CD14-positive monocyte (primary cell): ENCODE data around the gene IVL. TPM values are rescaled to one million over a fixed set of nuclear protein-coding genes. Genes with fewer than 3 reads are reported as not detected.

Experiments used
- DNase-seq, 3 donors: peaks; one replicate each; pipeline ENCODE4 v3.0.0-alpha.2; 2011 to 2022
- H2AFZ ChIP-seq: 2 replicates; pipeline ENCODE4 v1.6.0; 2012; ENCODE audit warnings: mild to moderate bottlenecking, low read depth, low read length, inconsistent platforms; ENCODE audit not compliant: insufficient read depth, poor library complexity, severe bottlenecking
- H3K27ac ChIP-seq, 2 donors: 1 replicate in 1 of 2; 2 replicates in 1 of 2; pipeline ENCODE4 v1.5.1; 2012 to 2013; ENCODE audit warnings: low read length in 2 of 2, control low read depth in 1 of 2, inconsistent platforms in 1 of 2, low read depth in 1 of 2, mild to moderate bottlenecking in 1 of 2
- H3K27me3 ChIP-seq, 2 donors: one replicate each; pipeline versions ENCODE4 v1.6.0 to v1.6.1; 2011 to 2013; ENCODE audit warnings: low read length in 2 of 2; ENCODE audit not compliant: control insufficient read depth in 2 of 2, insufficient read depth in 2 of 2
- H3K36me3 ChIP-seq, 2 donors: replicated peaks in 1 of 2; 1 replicate in 1 of 2; 2 replicates in 1 of 2; pipeline versions ENCODE4 v1.5.1 to v1.6.1; 2012 to 2013; ENCODE audit warnings: low read length in 2 of 2, control low read depth in 1 of 2, inconsistent platforms in 1 of 2, mild to moderate bottlenecking in 1 of 2; ENCODE audit not compliant: insufficient read depth in 2 of 2, control insufficient read depth in 1 of 2
- H3K4me1 ChIP-seq, 2 donors: 1 replicate in 1 of 2; 2 replicates in 1 of 2; pipeline versions ENCODE4 v1.5.1 to v1.6.1; 2012 to 2013; ENCODE audit warnings: low read length in 2 of 2, control low read depth in 1 of 2, inconsistent platforms in 1 of 2, mild to moderate bottlenecking in 1 of 2, moderate library complexity in 1 of 2; ENCODE audit not compliant: insufficient read depth in 2 of 2, control insufficient read depth in 1 of 2
- H3K4me2 ChIP-seq: replicated peaks from 2 replicates; pipeline ENCODE3; 2012; ENCODE audit warnings: low read length, moderate library complexity, mild to moderate bottlenecking; ENCODE audit not compliant: poor library complexity, severe bottlenecking; ENCODE audit errors: extremely low read depth
- H3K4me3 ChIP-seq, 3 experiments: fragments of 200-600 bp in 1 of 3; sonication (generic) in 1 of 3; replicated peaks in 1 of 3; 1 replicate in 2 of 3; 2 replicates in 1 of 3; pipeline ENCODE4 v1.5.1; 2011 to 2013; ENCODE audit warnings: low read length in 3 of 3, mild to moderate bottlenecking in 3 of 3, control low read depth in 2 of 3, low read depth in 2 of 3, inconsistent platforms in 1 of 3, moderate library complexity in 1 of 3
- H3K79me2 ChIP-seq: 2 replicates; pipeline ENCODE4 v1.6.0; 2012; ENCODE audit warnings: mild to moderate bottlenecking, control low read depth, inconsistent platforms, low read length, moderate library complexity; ENCODE audit not compliant: insufficient read depth
- H3K9ac ChIP-seq: 2 replicates; pipeline ENCODE4 v1.6.0; 2017; ENCODE audit warnings: low read length, mild to moderate bottlenecking; ENCODE audit not compliant: insufficient read depth, poor library complexity, severe bottlenecking
- H3K9me3 ChIP-seq, 2 donors: replicated peaks in 1 of 2; 1 replicate in 1 of 2; 2 replicates in 1 of 2; pipeline versions ENCODE4 v1.5.1 to v1.6.1; 2012 to 2013; ENCODE audit warnings: low read length in 2 of 2, control low read depth in 1 of 2; ENCODE audit not compliant: control insufficient read depth in 1 of 2, insufficient read depth in 1 of 2
- H4K20me1 ChIP-seq: 2 replicates; pipeline ENCODE4 v1.6.0; 2012; ENCODE audit warnings: mild to moderate bottlenecking, low read length, control low read depth, moderate library complexity; ENCODE audit not compliant: insufficient read depth
- H3K27ac Mint-ChIP-seq, 7 donors: one replicate each; pipeline ENCODE4 v1.8.0; 2020; ENCODE audit warnings: mild to moderate bottlenecking in 7 of 7, mixed read lengths in 7 of 7, moderate library complexity in 6 of 7, inconsistent platforms in 2 of 7
- H3K27me3 Mint-ChIP-seq, 3 donors: one replicate each; pipeline ENCODE4 v1.8.0; 2021 to 2022; ENCODE audit warnings: low read depth in 3 of 3, mild to moderate bottlenecking in 3 of 3, mixed read lengths in 3 of 3, moderate library complexity in 3 of 3, inconsistent platforms in 1 of 3
- H3K36me3 Mint-ChIP-seq, 2 donors: one replicate each; pipeline ENCODE4 v1.8.0; 2020; ENCODE audit warnings: mixed read lengths in 2 of 2, inconsistent platforms in 1 of 2, mild to moderate bottlenecking in 1 of 2
- H3K4me1 Mint-ChIP-seq: one replicate; pipeline ENCODE4 v1.8.0; 2020; ENCODE audit warnings: mild to moderate bottlenecking, mixed read lengths
- H3K4me3 Mint-ChIP-seq, 2 donors: one replicate each; pipeline ENCODE4 v1.8.0; 2020; ENCODE audit warnings: mild to moderate bottlenecking in 2 of 2, mixed read lengths in 2 of 2, moderate library complexity in 1 of 2
- H3K9me3 Mint-ChIP-seq, 7 donors: one replicate each; pipeline ENCODE4 v1.8.0; 2020 to 2022; ENCODE audit warnings: mixed read lengths in 7 of 7, mild to moderate bottlenecking in 6 of 7, moderate library complexity in 6 of 7, inconsistent platforms in 2 of 7
- CTCF ChIP-seq: fragments of 200-600 bp; IDR thresholded peaks from one replicate; pipeline ENCODE4 v1.8.0; 2022; ENCODE audit warnings: antibody characterized with exemption, mild to moderate bottlenecking
- WGBS: methylation state at CpG from one replicate; pipeline ENCODE4 v1.1.5; 2013; ENCODE audit warnings: missing lambda C conversion rate; ENCODE audit not compliant: insufficient coverage; 5-methylcytosine and 5-hydroxymethylcytosine counted together
- intact Hi-C, 2 donors: fragments of 100-400 bp; cut with micrococcal nuclease; formaldehyde crosslinking; loops; one replicate each; pipeline versions ENCODE4 v1.15.0 to v1.15.1; 2023
- polyA plus RNA-seq, 3 donors: library from polyadenylated mRNA; depleted of rRNA in 1 of 3; unstranded in 2 of 3; stranded (reverse) in 1 of 3; fragments of 300-500 nt in 2 of 3; fragments of >200 nt in 1 of 3; fragmentation: Illumina TruSeq in 2 of 3; gene quantifications; 1 replicate in 2 of 3; 2 replicates in 1 of 3; pipeline ENCODE4 v1.2.3, GENCODE V29; 2012 to 2021

The IVL gene
- polyA plus RNA-seq, 3 donors, result not detected

- no peaks in the 10 kb centered on the region for H3K36me3 ChIP-seq
- 87% methylated on average over 4 of the region's 10 CpGs for WGBS
- no peak for TF ChIP-seq CTCF
- H3K4me2 ChIP-seq, result no peak overlapping the region
- no peaks in the 10 kb centered on the region for H3K27me3 ChIP-seq
- no peaks in the 10 kb centered on the region for H4K20me1 ChIP-seq
- H3K27me3 Mint-ChIP-seq, result peaks cover 1 to 12% (median 6%) of the 10 kb centered on the region in 3 donors
- no peaks in the 10 kb centered on the region for H3K4me1 ChIP-seq
- no peak overlapping the region for H3K27ac ChIP-seq
- no peaks in the 10 kb centered on the region for H3K4me1 Mint-ChIP-seq
- no peaks in the 10 kb centered on the region for H3K79me2 ChIP-seq
- no peak for DNase-seq
- no peak overlapping the region for H3K4me3 ChIP-seq
- H3K4me3 Mint-ChIP-seq, result no peak overlapping the region
- H3K9ac ChIP-seq, result no peak overlapping the region
- H3K36me3 Mint-ChIP-seq, result no peaks in the 10 kb centered on the region
- H3K9me3 Mint-ChIP-seq, result peaks cover 0 to 2% (median 0%) of the 10 kb centered on the region in 7 donors
- no peak overlapping the region for H2AFZ ChIP-seq
- intact Hi-C loops, result no loop called here
- no peak overlapping the region for H3K27ac Mint-ChIP-seq
- H3K9me3 ChIP-seq, result no peaks in the 10 kb centered on the region
Observed at GRCh38 chr1:152960452-152961044, 52.2 kb downstream of the IVL start.

Other genes with a start within 250 kb of the IVL start
- not detected for gene LCE2D, start 245.2 kb upstream of the IVL start, polyA plus RNA-seq
- gene LCE2C, start 233.3 kb upstream of the IVL start, polyA plus RNA-seq, result not detected
- gene LCE2B, start 222.4 kb upstream of the IVL start, polyA plus RNA-seq, result not detected
- not detected for gene LCE2A, start 210.2 kb upstream of the IVL start, polyA plus RNA-seq
- not detected for gene LCE4A, start 200.4 kb upstream of the IVL start, polyA plus RNA-seq
- not detected for gene KPRP, start 150.5 kb upstream of the IVL start, polyA plus RNA-seq
- gene LCE1F, start 133.4 kb upstream of the IVL start, polyA plus RNA-seq, result not detected
- gene LCE1E, start 122.3 kb upstream of the IVL start, polyA plus RNA-seq, result not detected
- not detected for gene LCE1D, start 111.8 kb upstream of the IVL start, polyA plus RNA-seq
- not detected for gene LCE1C, start 101.9 kb upstream of the IVL start, polyA plus RNA-seq
- not detected for gene LCE1B, start 96.6 kb upstream of the IVL start, polyA plus RNA-seq
- gene LCE1A, start 81.1 kb upstream of the IVL start, polyA plus RNA-seq, result not detected
- gene LCE6A, start 65.7 kb upstream of the IVL start, polyA plus RNA-seq, result not detected
- gene LCE7A, start 48.5 kb upstream of the IVL start, polyA plus RNA-seq, result not detected
- gene SMCP, start 30.2 kb upstream of the IVL start, polyA plus RNA-seq, result not detected
- not detected for gene SPRR5, start 38.7 kb downstream of the IVL start, polyA plus RNA-seq
- gene SPRR4, start 62.1 kb downstream of the IVL start, polyA plus RNA-seq, result not detected
- not detected for gene SPRR1A, start 75.5 kb downstream of the IVL start, polyA plus RNA-seq
- gene SPRR3, start 93.2 kb downstream of the IVL start, polyA plus RNA-seq, result not detected
- not detected for gene SPRR1B, start 122.7 kb downstream of the IVL start, polyA plus RNA-seq
- not detected for gene SPRR2D, start 132.6 kb downstream of the IVL start, polyA plus RNA-seq
- gene SPRR2A, start 149.0 kb downstream of the IVL start, polyA plus RNA-seq, result not detected
- not detected for gene SPRR2B, start 163.1 kb downstream of the IVL start, polyA plus RNA-seq
- not detected for gene SPRR2E, start 186.0 kb downstream of the IVL start, polyA plus RNA-seq
- gene SPRR2F, start 205.0 kb downstream of the IVL start, polyA plus RNA-seq, result not detected
- gene SPRR2G, start 242.3 kb downstream of the IVL start, polyA plus RNA-seq, result not detected